GM23338 (cell line): Measurements from ENCODE around the gene FAM20A. TPM values are rescaled to one million over a fixed set of nuclear protein-coding genes. Genes with fewer than 3 reads are reported as not detected.

ENCODE experiments used
- ATAC-seq: fragments of 200-7000 bp; cut with Tn5 transposase; 3 replicates; pipeline ENCODE4 v1.9.1; 2020
- DNase-seq: peaks from one replicate; pipeline ENCODE4 v3.0.0-alpha.2; 2015; ENCODE audit warnings: low spot score
- H2AFZ ChIP-seq: fragments of 200-600 bp; sonication (generic); 2 replicates; pipeline ENCODE4 v1.8.0; 2016; ENCODE audit warnings: antibody characterized with exemption, mild to moderate bottlenecking, moderate library complexity
- H3F3A ChIP-seq: fragments of 200-600 bp; sonication (generic); replicated peaks from 2 replicates; pipeline ENCODE4 v1.8.0; 2017; ENCODE audit warnings: antibody characterized with exemption, mixed run types, low read depth
- H3K27ac ChIP-seq: fragments of 200-600 bp; sonication (generic); 2 replicates; pipeline ENCODE4 v1.6.1; 2016; ENCODE audit warnings: low read depth
- H3K27me3 ChIP-seq: fragments of 200-600 bp; sonication (generic); 2 replicates; pipeline ENCODE4 v1.8.0; 2016; ENCODE audit warnings: mild to moderate bottlenecking, mixed run types, moderate library complexity; ENCODE audit not compliant: insufficient read depth
- H3K36me3 ChIP-seq: fragments of 200-600 bp; sonication (generic); 2 replicates; pipeline ENCODE4 v1.8.0; 2016; ENCODE audit warnings: mild to moderate bottlenecking; ENCODE audit not compliant: insufficient read depth
- H3K4me1 ChIP-seq: fragments of 200-600 bp; sonication (generic); 2 replicates; pipeline ENCODE4 v1.8.0; 2016; ENCODE audit warnings: mild to moderate bottlenecking, moderate library complexity; ENCODE audit not compliant: insufficient read depth
- H3K4me2 ChIP-seq: fragments of 200-600 bp; sonication (generic); 2 replicates; pipeline ENCODE4 v1.7.1; 2017; ENCODE audit warnings: mixed run types
- H3K4me3 ChIP-seq: fragments of 200-600 bp; sonication (generic); 2 replicates; pipeline ENCODE4 v1.6.1; 2016; ENCODE audit warnings: mixed run types
- H3K79me2 ChIP-seq: fragments of 200-600 bp; sonication (generic); replicated peaks from 2 replicates; pipeline ENCODE4 v1.8.0; 2017; ENCODE audit warnings: mild to moderate bottlenecking; ENCODE audit not compliant: insufficient read depth
- H3K9me2 ChIP-seq: fragments of 200-600 bp; sonication (generic); 2 replicates; pipeline ENCODE4 v1.8.0; 2017; ENCODE audit not compliant: insufficient read depth
- H4K20me1 ChIP-seq: fragments of 200-600 bp; sonication (generic); replicated peaks from 2 replicates; pipeline ENCODE4 v1.8.0; 2017; ENCODE audit warnings: mild to moderate bottlenecking; ENCODE audit not compliant: insufficient read depth
- H3K27ac Mint-ChIP-seq: 2 replicates; pipeline ENCODE4 v1.8.0; 2020; ENCODE audit warnings: inconsistent platforms, mild to moderate bottlenecking, moderate library complexity, mixed read lengths
- H3K27me3 Mint-ChIP-seq: 3 replicates; pipeline ENCODE4 v1.8.0; 2022; ENCODE audit warnings: low read depth, mild to moderate bottlenecking, moderate library complexity, mixed read lengths, inconsistent platforms; ENCODE audit not compliant: insufficient read depth, poor library complexity
- H3K36me3 Mint-ChIP-seq: 3 replicates; pipeline ENCODE4 v1.8.0; 2021; ENCODE audit warnings: low read depth, mild to moderate bottlenecking, inconsistent platforms, moderate library complexity, mixed read lengths
- H3K4me1 Mint-ChIP-seq: 3 replicates; pipeline ENCODE4 v1.8.0; 2020; ENCODE audit warnings: mild to moderate bottlenecking, inconsistent platforms, mixed read lengths
- H3K4me3 Mint-ChIP-seq: 3 replicates; pipeline ENCODE4 v1.8.0; 2021; ENCODE audit warnings: moderate library complexity, mild to moderate bottlenecking, inconsistent platforms, mixed read lengths
- H3K9me3 Mint-ChIP-seq: 3 replicates; pipeline ENCODE4 v1.8.0; 2020; ENCODE audit warnings: moderate library complexity, mild to moderate bottlenecking, inconsistent platforms, mixed read lengths
- CREB1 ChIP-seq: fragments of 250-450 bp; sonication (Bioruptor Pico); IDR thresholded peaks from 2 replicates; pipeline ENCODE4 v1.5.0; 2020; ENCODE audit warnings: low read depth, mild to moderate bottlenecking, moderate library complexity
- CTCF ChIP-seq, 2 experiments: fragments of 200-600 bp in 1 of 2; sonication (generic) in 1 of 2; conservative IDR thresholded peaks; 2 replicates each; pipeline versions ENCODE4 v1.5.1 to v1.6.1; 2016 to 2017; ENCODE audit warnings: antibody characterized with exemption in 2 of 2, low read depth in 2 of 2, mild to moderate bottlenecking in 2 of 2, moderate library complexity in 1 of 2
- ETS1 ChIP-seq: IDR thresholded peaks from 2 replicates; pipeline ENCODE4 v1.6.1; 2016; ENCODE audit warnings: antibody characterized with exemption
- EZH2 ChIP-seq: fragments of 200-600 bp; sonication (generic); IDR thresholded peaks from one replicate; pipeline ENCODE4 v1.8.0; 2017; ENCODE audit warnings: antibody characterized with exemption, mild to moderate bottlenecking, low read depth; ENCODE audit not compliant: unreplicated experiment
- EZH2phosphoT487 ChIP-seq: fragments of 200-600 bp; sonication (generic); IDR thresholded peaks from one replicate; pipeline ENCODE4 v1.8.1; 2018; ENCODE audit warnings: antibody characterized with exemption; ENCODE audit not compliant: unreplicated experiment
- JUNB ChIP-seq: IDR thresholded peaks from one replicate; pipeline ENCODE4 v1.6.1; 2016; ENCODE audit warnings: antibody characterized with exemption; ENCODE audit not compliant: unreplicated experiment
- NANOG ChIP-seq: IDR thresholded peaks from 2 replicates; pipeline ENCODE4 v1.6.1; 2016; ENCODE audit warnings: antibody characterized with exemption, borderline replicate concordance
- POLR2AphosphoS5 ChIP-seq: IDR thresholded peaks from 2 replicates; pipeline ENCODE4 v1.6.1; 2016; ENCODE audit warnings: antibody characterized with exemption, low read depth
- REST ChIP-seq: IDR thresholded peaks from one replicate; pipeline ENCODE4 v1.6.1; 2018; ENCODE audit warnings: antibody characterized with exemption; ENCODE audit not compliant: unreplicated experiment
- STAT1 ChIP-seq: IDR thresholded peaks from one replicate; pipeline ENCODE4 v1.6.1; 2016; ENCODE audit warnings: antibody characterized with exemption; ENCODE audit not compliant: unreplicated experiment
- ZNF114 ChIP-seq: fragments of 250-450 bp; sonication (Bioruptor Pico); IDR thresholded peaks from 2 replicates; pipeline ENCODE4 v1.5.0; 2020; ENCODE audit warnings: mild to moderate bottlenecking, moderate library complexity
- ZNF331 ChIP-seq: fragments of 250-450 bp; sonication (Bioruptor Pico); IDR thresholded peaks from 2 replicates; pipeline ENCODE4 v1.5.0; 2020; ENCODE audit warnings: low read depth, mild to moderate bottlenecking, moderate library complexity
- ZNF462 ChIP-seq: fragments of 250-450 bp; sonication (Bioruptor Pico); IDR thresholded peaks from 2 replicates; pipeline ENCODE4 v1.5.0; 2020; ENCODE audit warnings: mild to moderate bottlenecking, moderate library complexity
- polyA plus RNA-seq: library from polyadenylated mRNA; unstranded; fragments of >200 nt; fragmentation: Nextera tagmentation; extraction: Ambion mirVana; gene quantifications from 2 replicates; pipeline ENCODE4 v1.2.1, GENCODE V29; 2016
- total RNA-seq: library from RNA; depleted of rRNA; stranded (reverse); fragments of >200 nt; shearing (Covaris generic); gene quantifications from 2 replicates; pipeline ENCODE4 v1.2.3, GENCODE V29; 2014

Gene FAM20A
- total and polyA plus RNA-seq, 2 experiments from 2014 or later = 1.3 to 1.6 TPM

- Histone ChIP-seq H3K4me3 (no peak overlapping the region), H2AFZ (no peak overlapping the region), H3K4me1 (peaks cover 10% of the 10 kb centered on the region; the same call in 1 of the 2 replicates), H3K27ac (no peak overlapping the region), H3K27me3 (peaks cover 22% of the 10 kb centered on the region), H3F3A (0 out of 2 replicates have a peak, but pooled peaks cover 2% of the 10 kb centered on the region), H3K36me3 (no peaks in the 10 kb centered on the region), H3K4me2 (no peak overlapping the region), H4K20me1 (no peaks in the 10 kb centered on the region), H3K9me2 (no peaks in the 10 kb centered on the region), H3K79me2 (no peaks in the 10 kb centered on the region)
- ATAC-seq (no peak), DNase-seq (no peak)
- TF ChIP-seq ETS1 (no peak), POLR2AphosphoS5 (no peak), ZNF462 (no peak), STAT1 (no peak), REST (no peak), CREB1 (CRISPR knock-in tag) (no peak), EZH2phosphoT487 (no peak), JUNB (no peak), ZNF331 (CRISPR knock-in tag) (no peak), CTCF (conservative IDR thresholded peaks at IDR 0.05; ENCODE audit: low read depth in 2 of 2) (no peak), EZH2 (no peak), NANOG (no peak), ZNF114 (no peak)
- Mint-ChIP-seq H3K4me3 (no peak overlapping the region), H3K27me3 (peaks cover 10% of the 10 kb centered on the region), H3K9me3 (no peaks in the 10 kb centered on the region), H3K36me3 (no peaks in the 10 kb centered on the region), H3K27ac (no peak overlapping the region), H3K4me1 (peaks cover 5% of the 10 kb centered on the region)
These were observed 5.7 kb downstream of the FAM20A start for GRCh38 chr17:68595496-68595895.
